GM19240 (cell line): ENCODE data around the gene ADPRM.
"Not testable (repeated sequence)": the region's sequence is repeated elsewhere in the genome, so short reads cannot be mapped to it uniquely, and the experiment has no call there.

Source experiments
- DNase-seq: peaks from one replicate; pipeline ENCODE4 v3.0.0; 2011; ENCODE audit warnings: low spot score; ENCODE audit not compliant: insufficient read length

Gene ADPRM

GRCh38 chr17:10699856-10700255, 2.5 kb downstream of the ADPRM start:
- no peak for DNase-seq

GRCh38 chr17:10702574-10702973, 5.2 kb downstream of the ADPRM start:
- no peak for DNase-seq

GRCh38 chr17:10705727-10706126, 8.3 kb downstream of the ADPRM start:
- no peak for DNase-seq

- no peak for DNase-seq
Observed at GRCh38 chr17:10713318-10713717, 15.9 kb downstream of the ADPRM start.

- DNase-seq: no peak
Observed at GRCh38 chr17:10716218-10716617, 18.8 kb downstream of the ADPRM start.

- no peak for DNase-seq
Observed at GRCh38 chr17:10718547-10718946, 21.2 kb downstream of the ADPRM start.

- DNase-seq: no peak
Observed at GRCh38 chr17:10724546-10725195, 27.3 kb downstream of the ADPRM start.

GRCh38 chr17:10725262-10725661, 27.9 kb downstream of the ADPRM start:
- DNase-seq: no peak

- DNase-seq: no peak
Observed at GRCh38 chr17:10726196-10726595, 28.8 kb downstream of the ADPRM start.

- DNase-seq: no peak
Observed at GRCh38 chr17:10727192-10727591, 29.8 kb downstream of the ADPRM start.

- DNase-seq: no peak
Observed at GRCh38 chr17:10728331-10728892, 31.0 kb downstream of the ADPRM start.

- no peak for DNase-seq
Observed at GRCh38 chr17:10729334-10730193, 32.2 kb downstream of the ADPRM start, which contains the start of gene TMEM220. Gene TMEM220, minus strand, starts transcription at chr17:10730023. Its CDS starts 172 bp downstream, at chr17:10729851.

GRCh38 chr17:10730247-10730646, 32.9 kb downstream of the ADPRM start:
- DNase-seq: not testable (repeated sequence)

- no peak for DNase-seq
Observed at GRCh38 chr17:10731408-10731879, 34.0 kb downstream of the ADPRM start.

- not testable (repeated sequence) for DNase-seq
Observed at GRCh38 chr17:10732121-10732520, 34.7 kb downstream of the ADPRM start.

GRCh38 chr17:10733666-10734065, 36.3 kb downstream of the ADPRM start:
- no peak for DNase-seq

GRCh38 chr17:10735251-10735650, 37.9 kb downstream of the ADPRM start:
- no peak for DNase-seq

- DNase-seq: no peak
Observed at GRCh38 chr17:10735821-10736220, 38.4 kb downstream of the ADPRM start.

GRCh38 chr17:10737168-10737622, 39.8 kb downstream of the ADPRM start:
- no peak for DNase-seq

- no peak for DNase-seq
Observed at GRCh38 chr17:10737736-10738135, 40.3 kb downstream of the ADPRM start.

GRCh38 chr17:10738521-10739258, 41.3 kb downstream of the ADPRM start:
- DNase-seq: no peak
